ENCODE data around the gene DLGAP4.
"Not testable (repeated sequence)": the region's sequence is repeated elsewhere in the genome, so short reads cannot be mapped to it uniquely, and the experiment has no call there.

DLGAP4 gene

GRCh38 chr20:36373089-36373488 is 67.0 kb downstream of the DLGAP4 start:
- H3K4me3 ChIP-seq (ENCODE audit: low read depth, low read length): no peak overlapping the region
- in situ Hi-C loops (cut with HindIII; ENCODE audit: low sequenced_read_pairs): no loop called here
- no peak for TF ChIP-seq CTCF (IDR thresholded peaks at IDR 0.05; ENCODE audit: low read depth, low read length, missing control alignments)
- no peak for DNase-seq (ENCODE audit: low read depth)

- H3K4me3 ChIP-seq (ENCODE audit: low read depth, low read length): no peak overlapping the region
- in situ Hi-C loops (cut with HindIII; ENCODE audit: low sequenced_read_pairs): no loop called here
- DNase-seq (ENCODE audit: low read depth): no peak
- no peak for TF ChIP-seq CTCF (IDR thresholded peaks at IDR 0.05; ENCODE audit: low read depth, low read length, missing control alignments)
These were observed 68.9 kb downstream of the DLGAP4 start for GRCh38 chr20:36374995-36375394.

- no peak for DNase-seq (ENCODE audit: low read depth)
- in situ Hi-C loops (cut with HindIII; ENCODE audit: low sequenced_read_pairs): no loop called here
These were observed 71.5 kb downstream of the DLGAP4 start for GRCh38 chr20:36377348-36378326.

GRCh38 chr20:36378686-36379085 is 72.5 kb downstream of the DLGAP4 start:
- TF ChIP-seq CTCF (IDR thresholded peaks at IDR 0.05; ENCODE audit: low read depth, low read length, missing control alignments): no peak
- no peak overlapping the region for H3K4me3 ChIP-seq (ENCODE audit: low read depth, low read length)
- DNase-seq (ENCODE audit: low read depth): no peak
- in situ Hi-C loops (cut with HindIII; ENCODE audit: low sequenced_read_pairs): no loop called here

More at GRCh38 chr20:36377348-36378326, 71.5 kb downstream of the DLGAP4 start:
- TF ChIP-seq CTCF (IDR thresholded peaks at IDR 0.05; ENCODE audit: low read depth, low read length, missing control alignments): no peak
- H3K4me3 ChIP-seq (ENCODE audit: low read depth, low read length): no peak overlapping the region

GRCh38 chr20:36379914-36380313 is 73.8 kb downstream of the DLGAP4 start:
- H3K4me3 ChIP-seq (ENCODE audit: low read depth, low read length); in situ Hi-C loops (cut with HindIII; ENCODE audit: low sequenced_read_pairs); DNase-seq (ENCODE audit: low read depth): not testable (repeated sequence)

- TF ChIP-seq CTCF (IDR thresholded peaks at IDR 0.05; ENCODE audit: low read depth, low read length, missing control alignments): peak; percentile 19
- H3K4me3 ChIP-seq (ENCODE audit: low read depth, low read length): no peak overlapping the region
- DNase-seq (ENCODE audit: low read depth): no peak
- in situ Hi-C loops (cut with HindIII; ENCODE audit: low sequenced_read_pairs): no loop called here
These were observed 78.0 kb downstream of the DLGAP4 start for GRCh38 chr20:36384022-36384619.

GRCh38 chr20:36385503-36385902 is 79.4 kb downstream of the DLGAP4 start:
- TF ChIP-seq CTCF (IDR thresholded peaks at IDR 0.05; ENCODE audit: low read depth, low read length, missing control alignments): no peak
- H3K4me3 ChIP-seq (ENCODE audit: low read depth, low read length): no peak overlapping the region
- no peak for DNase-seq (ENCODE audit: low read depth)
- in situ Hi-C loops (cut with HindIII; ENCODE audit: low sequenced_read_pairs): no loop called here

Data from astrocyte of the cerebellum (primary cell).